ENCODE results near the gene C10orf71.

C10orf71 gene

DNA sequence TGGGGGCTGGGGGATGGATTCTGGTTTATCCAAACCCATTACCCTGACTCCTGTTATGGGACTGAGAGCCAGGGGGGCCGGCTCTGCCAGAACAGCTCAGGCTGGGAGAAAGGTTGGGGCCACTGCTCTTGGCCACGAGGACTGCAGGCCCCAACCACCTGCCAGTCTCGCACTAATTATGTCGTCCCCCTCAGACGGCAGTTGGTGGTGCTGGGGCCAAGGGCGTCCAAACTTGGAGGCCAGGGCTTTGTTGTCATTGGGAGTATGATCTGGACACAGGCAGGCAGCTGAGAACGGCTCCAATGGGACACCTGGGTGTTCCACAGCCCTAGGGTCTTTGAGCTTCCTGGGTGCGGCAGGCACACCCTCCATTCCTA lies 62.2 kb downstream of the C10orf71 start:
- H3K4me3 ChIP-seq (ENCODE audit: low read length in 2 of 2): no peak overlapping the region
- H3K4me1 ChIP-seq (ENCODE audit: control insufficient read depth, insufficient read depth, low read length): peaks cover 6% of the 10 kb centered on the region
- H3K9ac ChIP-seq (ENCODE audit: low read length in 2 of 2): no peak overlapping the region
- H3K36me3 ChIP-seq (ENCODE audit: control insufficient read depth in 2 of 2, insufficient read depth in 2 of 2, low read length in 2 of 2): no peaks in the 10 kb centered on the region
- peaks cover 0 to 1% of the 10 kb centered on the region in 2 donors for H3K27me3 ChIP-seq (ENCODE audit: control insufficient read depth in 1 of 2, insufficient read depth in 2 of 2, low read length in 2 of 2)
- peaks cover 3 to 5% of the 10 kb centered on the region in 2 donors for H3K9me3 ChIP-seq (ENCODE audit: control insufficient read depth in 2 of 2, low read length in 2 of 2)
- no peak overlapping the region for H3K27ac ChIP-seq (ENCODE audit: low read length)

DNA sequence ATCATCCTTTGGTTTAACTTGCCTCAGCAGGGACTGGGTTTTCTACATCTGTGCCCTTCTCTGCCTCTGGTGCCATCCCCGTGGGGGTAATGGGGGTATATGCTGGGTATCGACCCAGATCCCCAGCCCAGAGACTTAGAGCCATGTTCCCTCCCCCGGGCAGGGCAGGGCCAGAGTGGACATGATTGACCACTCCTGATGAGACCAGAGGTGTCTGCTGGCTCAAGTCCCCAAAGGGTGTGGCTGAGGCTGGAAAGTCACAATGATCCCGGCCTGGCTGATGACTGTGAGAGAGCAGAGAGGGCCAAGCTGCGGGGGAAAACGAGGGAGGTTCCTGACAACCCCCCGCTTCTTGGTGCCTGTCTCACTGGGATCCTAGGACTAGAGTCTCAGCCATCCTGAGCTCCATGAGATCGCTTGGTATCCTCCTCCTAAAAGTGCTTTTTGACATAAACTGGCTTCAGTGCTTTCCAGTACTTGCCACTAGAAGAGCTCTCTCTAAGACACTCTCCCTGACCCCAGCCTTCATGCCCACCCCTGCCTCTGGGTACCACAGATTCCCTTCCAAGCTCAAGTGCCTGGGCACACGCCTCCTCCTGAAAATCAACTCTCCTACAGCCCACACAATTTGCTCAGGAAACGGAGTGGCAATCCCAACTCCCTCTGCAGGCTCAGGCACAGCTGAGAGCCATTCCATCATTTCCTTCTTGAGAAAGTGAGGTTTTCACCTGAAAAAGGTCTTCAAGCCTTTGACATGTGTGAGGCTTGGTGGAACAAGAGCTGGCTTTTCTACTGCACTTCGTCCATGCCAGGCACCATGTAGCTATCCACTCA lies 63.0 kb downstream of the C10orf71 start:
- Histone ChIP-seq H3K9me3 (ENCODE audit: control insufficient read depth in 2 of 2, low read length in 2 of 2) (peaks cover 3 to 5% of the 10 kb centered on the region in 2 donors), H3K4me1 (ENCODE audit: control insufficient read depth, insufficient read depth, low read length) (peaks cover 6% of the 10 kb centered on the region), H3K9ac (ENCODE audit: low read length in 2 of 2) (no peak overlapping the region), H3K36me3 (ENCODE audit: control insufficient read depth in 2 of 2, insufficient read depth in 2 of 2, low read length in 2 of 2) (no peaks in the 10 kb centered on the region), H3K4me3 (ENCODE audit: low read length in 2 of 2) (no peak overlapping the region), H3K27me3 (ENCODE audit: control insufficient read depth in 1 of 2, insufficient read depth in 2 of 2, low read length in 2 of 2) (peaks cover 0 to 2% of the 10 kb centered on the region in 2 donors), H3K27ac (ENCODE audit: low read length) (no peak overlapping the region)

DNA sequence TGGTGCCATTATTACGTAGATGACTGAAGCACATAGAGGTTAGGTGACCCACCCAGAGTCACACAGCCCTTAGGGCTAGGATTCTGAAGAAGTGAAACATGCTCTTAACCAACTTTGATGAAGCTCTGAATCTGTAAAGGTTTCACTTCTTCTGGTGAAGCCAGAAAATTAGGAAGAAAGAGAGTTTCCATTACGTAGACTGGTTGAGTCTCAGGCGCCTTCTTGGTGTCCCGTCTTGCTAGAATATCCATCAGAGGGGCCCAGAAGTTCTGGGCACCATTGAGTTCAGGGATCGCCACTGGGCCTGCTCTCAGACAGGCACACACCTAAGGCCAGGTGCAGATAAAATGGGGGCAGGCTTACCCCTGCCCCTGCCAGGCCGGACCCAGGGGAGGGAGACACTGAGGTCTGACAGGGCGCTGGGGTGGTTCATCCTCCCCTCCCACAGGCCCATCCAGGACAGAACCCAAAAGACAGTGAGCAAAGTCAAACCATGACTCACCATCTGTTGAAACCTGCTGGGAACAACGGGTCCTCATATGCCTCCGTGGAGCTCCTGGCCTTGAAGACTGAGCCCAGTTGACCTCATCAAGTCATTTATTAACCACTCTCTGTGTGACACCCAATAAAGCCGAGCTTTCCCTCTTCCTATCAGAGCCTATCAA lies 63.8 kb downstream of the C10orf71 start:
- Histone ChIP-seq H3K9me3 (ENCODE audit: control insufficient read depth in 2 of 2, low read length in 2 of 2) (peaks cover 0 to under 1% of the 10 kb centered on the region in 2 donors), H3K9ac (ENCODE audit: low read length in 2 of 2) (no peak overlapping the region), H3K4me1 (ENCODE audit: control insufficient read depth, insufficient read depth, low read length) (peaks cover 6% of the 10 kb centered on the region), H3K36me3 (ENCODE audit: control insufficient read depth in 2 of 2, insufficient read depth in 2 of 2, low read length in 2 of 2) (no peaks in the 10 kb centered on the region), H3K27ac (ENCODE audit: low read length) (no peak overlapping the region), H3K27me3 (ENCODE audit: control insufficient read depth in 1 of 2, insufficient read depth in 2 of 2, low read length in 2 of 2) (peaks cover 0 to 3% of the 10 kb centered on the region in 2 donors), H3K4me3 (ENCODE audit: low read length in 2 of 2) (no peak overlapping the region)

DNA sequence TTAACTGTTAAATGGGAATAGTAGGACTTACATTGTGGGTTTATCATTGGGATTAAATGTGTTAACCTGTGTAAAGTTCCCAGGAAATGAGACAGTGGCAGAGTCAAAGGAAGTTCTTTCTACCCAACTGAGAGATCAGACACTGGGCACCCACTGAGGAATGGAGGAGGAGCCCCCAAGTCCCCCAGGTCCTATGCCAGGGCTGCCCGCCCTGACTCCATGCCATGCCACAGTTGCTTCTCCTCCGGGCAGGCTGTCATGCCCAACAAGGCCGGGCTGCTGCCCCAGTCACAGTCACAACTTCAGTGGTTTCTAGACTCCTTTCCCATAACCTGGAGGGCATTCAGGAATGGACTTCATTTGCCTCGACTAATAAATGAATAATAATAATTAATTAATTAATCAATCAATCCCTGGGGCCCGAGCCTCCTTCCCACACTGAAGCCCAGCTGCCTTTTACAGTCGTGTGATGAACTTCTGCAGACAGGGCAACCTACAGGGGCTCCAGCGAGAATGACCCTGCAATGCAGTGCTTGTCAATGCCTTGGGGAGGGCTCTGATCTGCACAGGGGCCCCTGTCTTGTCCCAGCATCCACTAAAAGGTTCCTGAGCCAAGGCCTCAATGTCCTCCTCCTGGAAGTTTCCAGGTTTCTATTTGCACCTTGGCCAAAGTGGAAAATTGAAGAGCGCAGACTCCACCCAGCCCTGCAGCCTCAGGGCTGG lies 64.5 kb downstream of the C10orf71 start:
- Histone ChIP-seq H3K4me3 (ENCODE audit: low read length in 2 of 2) (no peak overlapping the region), H3K36me3 (ENCODE audit: control insufficient read depth in 2 of 2, insufficient read depth in 2 of 2, low read length in 2 of 2) (no peaks in the 10 kb centered on the region), H3K27ac (ENCODE audit: low read length) (no peak overlapping the region), H3K9me3 (ENCODE audit: control insufficient read depth in 2 of 2, low read length in 2 of 2) (no peaks in the 10 kb centered on the region), H3K9ac (ENCODE audit: low read length in 2 of 2) (no peak overlapping the region), H3K27me3 (ENCODE audit: control insufficient read depth in 1 of 2, insufficient read depth in 2 of 2, low read length in 2 of 2) (peaks cover 0 to 4% of the 10 kb centered on the region in 2 donors), H3K4me1 (ENCODE audit: control insufficient read depth, insufficient read depth, low read length) (peaks cover 6% of the 10 kb centered on the region)

DNA sequence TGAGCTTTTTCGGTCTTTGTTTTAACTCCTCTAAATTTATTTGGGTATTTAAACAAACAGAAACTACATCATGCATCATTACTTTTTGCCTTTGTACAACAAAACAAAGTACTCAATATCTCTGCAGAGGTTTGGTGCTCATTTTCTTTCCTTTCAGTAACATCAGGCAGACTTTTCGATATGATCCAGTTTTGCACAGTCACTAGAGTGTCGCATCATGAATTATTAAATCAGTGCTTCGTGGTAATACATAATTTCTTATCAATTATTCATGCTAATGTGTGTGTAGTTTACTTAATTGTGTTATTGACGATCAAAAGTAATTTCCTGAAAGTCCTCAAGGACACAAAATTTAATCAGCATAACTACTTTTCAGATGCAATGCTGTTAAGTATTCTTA lies 65.1 kb downstream of the C10orf71 start:
- H3K27ac ChIP-seq (ENCODE audit: low read length): no peak overlapping the region
- no peaks in the 10 kb centered on the region for H3K36me3 ChIP-seq (ENCODE audit: control insufficient read depth in 2 of 2, insufficient read depth in 2 of 2, low read length in 2 of 2)
- H3K9me3 ChIP-seq (ENCODE audit: control insufficient read depth in 2 of 2, low read length in 2 of 2): no peaks in the 10 kb centered on the region
- peaks cover 6% of the 10 kb centered on the region for H3K4me1 ChIP-seq (ENCODE audit: control insufficient read depth, insufficient read depth, low read length)
- no peak overlapping the region for H3K9ac ChIP-seq (ENCODE audit: low read length in 2 of 2)
- peaks cover 0 to 5% of the 10 kb centered on the region in 2 donors for H3K27me3 ChIP-seq (ENCODE audit: control insufficient read depth in 1 of 2, insufficient read depth in 2 of 2, low read length in 2 of 2)
- no peak overlapping the region for H3K4me3 ChIP-seq (ENCODE audit: low read length in 2 of 2)

DNA sequence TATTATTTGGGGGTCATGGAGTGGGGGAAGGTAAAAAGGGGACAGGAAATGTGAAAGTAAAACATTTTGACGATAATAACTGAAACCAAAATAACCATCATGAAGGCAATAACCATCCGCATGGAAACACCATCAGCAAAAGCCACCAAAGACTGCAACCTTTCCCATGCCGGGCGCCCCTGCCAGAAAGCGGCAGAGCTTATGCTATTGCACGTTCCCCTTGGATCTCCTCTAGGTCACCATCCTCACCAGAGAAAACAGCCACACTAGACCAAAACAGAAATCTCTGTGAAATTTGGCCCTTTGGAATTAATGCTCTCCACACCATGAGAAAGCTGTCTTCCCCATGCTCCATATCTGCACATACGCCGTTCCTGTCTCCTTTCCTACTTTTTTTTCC lies 65.8 kb downstream of the C10orf71 start:
- Histone ChIP-seq H3K27ac (ENCODE audit: low read length) (no peak overlapping the region), H3K4me3 (ENCODE audit: low read length in 2 of 2) (no peak overlapping the region), H3K36me3 (ENCODE audit: control insufficient read depth in 2 of 2, insufficient read depth in 2 of 2, low read length in 2 of 2) (no peaks in the 10 kb centered on the region), H3K4me1 (ENCODE audit: control insufficient read depth, insufficient read depth, low read length) (peaks cover 6% of the 10 kb centered on the region), H3K27me3 (ENCODE audit: control insufficient read depth in 1 of 2, insufficient read depth in 2 of 2, low read length in 2 of 2) (peaks cover 0 to 7% of the 10 kb centered on the region in 2 donors), H3K9ac (ENCODE audit: low read length in 2 of 2) (no peak overlapping the region), H3K9me3 (ENCODE audit: control insufficient read depth in 2 of 2, low read length in 2 of 2) (no peaks in the 10 kb centered on the region)

DNA sequence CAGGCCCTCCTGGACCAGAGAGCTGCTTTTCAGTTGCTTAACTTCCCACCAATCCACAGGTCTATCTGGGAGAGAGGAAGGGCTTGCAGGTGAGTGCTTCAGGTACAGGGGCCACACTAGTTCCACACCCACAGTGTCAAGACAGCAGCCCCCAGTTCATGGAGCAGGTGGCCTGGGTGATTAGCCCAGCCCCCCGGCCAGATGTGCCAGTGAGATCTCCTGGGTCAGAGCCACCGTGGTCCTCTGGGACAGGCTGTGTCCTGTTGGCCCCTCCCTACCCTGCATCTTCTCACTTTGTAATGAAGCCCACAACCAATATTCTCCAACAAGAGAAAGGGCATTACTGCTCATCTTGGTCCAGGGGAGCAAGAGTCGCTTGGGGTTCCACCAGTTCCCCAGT lies 66.3 kb downstream of the C10orf71 start:
- Histone ChIP-seq H3K4me1 (ENCODE audit: control insufficient read depth, insufficient read depth, low read length) (peaks cover 6% of the 10 kb centered on the region), H3K4me3 (ENCODE audit: low read length in 2 of 2) (no peak overlapping the region), H3K36me3 (ENCODE audit: control insufficient read depth in 2 of 2, insufficient read depth in 2 of 2, low read length in 2 of 2) (no peaks in the 10 kb centered on the region), H3K27me3 (ENCODE audit: control insufficient read depth in 1 of 2, insufficient read depth in 2 of 2, low read length in 2 of 2) (peaks cover 0 to 7% of the 10 kb centered on the region in 2 donors), H3K9me3 (ENCODE audit: control insufficient read depth in 2 of 2, low read length in 2 of 2) (no peaks in the 10 kb centered on the region), H3K9ac (ENCODE audit: low read length in 2 of 2) (no peak overlapping the region), H3K27ac (ENCODE audit: low read length) (no peak overlapping the region)

DNA sequence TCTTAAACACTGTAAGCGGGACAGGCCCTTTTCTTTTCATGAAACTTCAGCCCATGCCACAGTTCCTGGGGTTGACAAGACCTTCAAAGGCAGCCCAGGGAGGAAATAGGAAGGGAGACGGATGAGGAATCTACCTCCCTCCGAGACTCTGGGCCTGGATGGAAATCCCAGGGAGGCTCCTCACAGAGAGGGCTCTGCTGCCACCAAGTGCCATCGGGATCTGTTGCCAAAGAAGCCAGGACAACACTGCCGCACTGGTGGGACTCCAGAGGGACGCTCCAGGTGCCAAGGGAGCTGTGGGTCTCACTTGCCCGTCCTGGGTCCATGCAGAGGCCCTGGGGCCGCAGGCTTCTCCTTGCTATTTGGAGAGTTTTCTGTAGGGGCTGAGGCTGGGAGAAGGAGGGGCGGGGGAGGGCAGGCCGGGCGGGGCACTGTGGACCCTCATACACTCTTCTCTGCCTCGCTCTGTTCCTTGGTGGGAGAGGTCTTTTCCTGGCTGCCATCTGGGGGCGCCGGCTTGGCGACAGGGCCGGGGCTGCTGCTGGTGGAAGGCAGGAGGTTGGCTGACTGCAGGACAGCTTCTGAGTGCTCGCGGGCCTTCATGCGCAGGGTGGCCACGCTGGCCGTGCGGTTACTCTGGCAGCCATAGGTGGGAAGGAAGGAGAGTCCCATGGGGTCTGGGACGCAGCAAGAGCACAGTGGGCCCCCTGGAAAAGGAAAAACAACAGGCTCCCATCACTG lies 66.9 kb downstream of the C10orf71 start:
- H3K27ac ChIP-seq (ENCODE audit: low read length): no peak overlapping the region
- no peak overlapping the region for H3K9ac ChIP-seq (ENCODE audit: low read length in 2 of 2)
- H3K36me3 ChIP-seq (ENCODE audit: control insufficient read depth in 2 of 2, insufficient read depth in 2 of 2, low read length in 2 of 2): no peaks in the 10 kb centered on the region
- peaks cover under 1% of the 10 kb centered on the region for H3K4me1 ChIP-seq (ENCODE audit: control insufficient read depth, insufficient read depth, low read length)
- no peaks in the 10 kb centered on the region for H3K9me3 ChIP-seq (ENCODE audit: control insufficient read depth in 2 of 2, low read length in 2 of 2)
- peaks cover 0 to 7% of the 10 kb centered on the region in 2 donors for H3K27me3 ChIP-seq (ENCODE audit: control insufficient read depth in 1 of 2, insufficient read depth in 2 of 2, low read length in 2 of 2)
- H3K4me3 ChIP-seq (ENCODE audit: low read length in 2 of 2): no peak overlapping the region

DNA sequence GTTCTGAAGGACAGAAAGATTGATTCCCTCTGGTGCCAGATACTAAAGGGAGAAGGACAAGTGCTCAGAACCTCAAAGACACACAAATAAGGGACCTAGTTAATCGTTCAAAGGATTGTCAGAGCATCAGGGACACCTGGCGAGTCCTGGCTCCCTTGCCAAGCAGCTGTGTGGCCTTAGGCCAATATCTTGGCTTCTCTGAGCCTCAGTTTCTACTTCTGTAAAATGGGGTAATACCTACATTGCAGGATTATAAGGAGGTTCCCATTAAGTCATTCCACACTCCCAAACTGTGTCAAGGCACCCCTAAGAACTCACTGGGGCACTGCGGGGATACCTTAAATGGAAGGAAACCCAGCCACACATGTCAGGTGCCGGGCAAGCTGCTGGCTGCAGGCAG lies 67.5 kb downstream of the C10orf71 start:
- peaks cover 0 to 7% of the 10 kb centered on the region in 2 donors for H3K27me3 ChIP-seq (ENCODE audit: control insufficient read depth in 1 of 2, insufficient read depth in 2 of 2, low read length in 2 of 2)

DNA sequence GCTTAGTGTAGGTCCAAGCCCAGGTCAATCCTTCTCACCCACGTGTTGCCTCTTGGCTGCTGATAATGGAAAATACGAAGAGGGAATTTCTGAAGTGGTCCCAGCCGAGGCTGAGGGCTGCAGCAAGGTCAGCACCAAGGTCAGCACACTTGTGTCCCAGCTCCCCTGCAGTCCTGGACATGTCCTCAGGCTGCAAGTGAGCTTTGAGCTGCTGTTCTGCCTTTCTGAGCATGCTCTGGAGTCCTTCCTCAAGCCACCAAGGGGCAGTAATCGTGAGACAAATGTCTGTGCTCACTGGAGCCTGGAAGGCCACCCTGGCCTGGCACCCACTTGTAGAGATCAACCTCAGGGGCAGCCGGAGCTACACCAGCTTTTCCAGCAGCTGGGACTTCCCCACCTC lies 68.6 kb downstream of the C10orf71 start:
- no peaks in the 10 kb centered on the region for H3K9me3 ChIP-seq (ENCODE audit: control insufficient read depth in 2 of 2, low read length in 2 of 2)

More for the DNA sequence above, 67.5 kb downstream of the C10orf71 start:
- Histone ChIP-seq H3K4me1 (ENCODE audit: control insufficient read depth, insufficient read depth, low read length) (no peaks in the 10 kb centered on the region), H3K36me3 (ENCODE audit: control insufficient read depth in 2 of 2, insufficient read depth in 2 of 2, low read length in 2 of 2) (no peaks in the 10 kb centered on the region), H3K9ac (ENCODE audit: low read length in 2 of 2) (no peak overlapping the region), H3K4me3 (ENCODE audit: low read length in 2 of 2) (no peak overlapping the region), H3K27ac (ENCODE audit: low read length) (no peak overlapping the region), H3K9me3 (ENCODE audit: control insufficient read depth in 2 of 2, low read length in 2 of 2) (no peaks in the 10 kb centered on the region)

More for the DNA sequence above, 68.6 kb downstream of the C10orf71 start:
- no peaks in the 10 kb centered on the region for H3K4me1 ChIP-seq (ENCODE audit: control insufficient read depth, insufficient read depth, low read length)
- peaks cover 0 to 7% of the 10 kb centered on the region in 2 donors for H3K27me3 ChIP-seq (ENCODE audit: control insufficient read depth in 1 of 2, insufficient read depth in 2 of 2, low read length in 2 of 2)
- no peak overlapping the region for H3K4me3 ChIP-seq (ENCODE audit: low read length in 2 of 2)
- no peak overlapping the region for H3K27ac ChIP-seq (ENCODE audit: low read length)
- no peak overlapping the region for H3K9ac ChIP-seq (ENCODE audit: low read length in 2 of 2)
- no peaks in the 10 kb centered on the region for H3K36me3 ChIP-seq (ENCODE audit: control insufficient read depth in 2 of 2, insufficient read depth in 2 of 2, low read length in 2 of 2)

Measured in stomach smooth muscle (tissue), 2 donors.